ENCODE data around the gene SPAG9.
"Not testable (repeated sequence)": the region's sequence is repeated elsewhere in the genome, so short reads cannot be mapped to it uniquely, and the experiment has no call there.

SPAG9 gene

DNA sequence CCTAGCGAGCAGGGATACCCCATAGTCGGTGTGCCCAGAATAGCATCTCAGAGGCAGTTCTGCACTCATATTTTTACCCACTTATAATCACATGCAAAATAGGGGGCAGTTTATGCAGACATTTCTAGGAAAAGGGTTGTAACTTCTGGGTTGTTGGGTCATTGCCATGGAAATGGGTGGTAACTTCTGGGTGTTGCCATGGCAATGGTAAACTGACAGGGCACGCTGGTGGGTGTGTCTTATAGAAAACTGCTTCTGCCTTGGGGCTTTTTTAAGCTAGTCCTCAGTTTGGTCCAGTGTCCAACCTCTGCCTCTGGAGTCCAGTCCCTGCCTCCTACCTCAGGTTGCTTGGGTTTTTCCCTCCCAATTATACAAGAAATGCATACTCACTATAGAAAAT is 7.4 kb upstream of the SPAG9 start:
- DNase-seq: no peak

DNA sequence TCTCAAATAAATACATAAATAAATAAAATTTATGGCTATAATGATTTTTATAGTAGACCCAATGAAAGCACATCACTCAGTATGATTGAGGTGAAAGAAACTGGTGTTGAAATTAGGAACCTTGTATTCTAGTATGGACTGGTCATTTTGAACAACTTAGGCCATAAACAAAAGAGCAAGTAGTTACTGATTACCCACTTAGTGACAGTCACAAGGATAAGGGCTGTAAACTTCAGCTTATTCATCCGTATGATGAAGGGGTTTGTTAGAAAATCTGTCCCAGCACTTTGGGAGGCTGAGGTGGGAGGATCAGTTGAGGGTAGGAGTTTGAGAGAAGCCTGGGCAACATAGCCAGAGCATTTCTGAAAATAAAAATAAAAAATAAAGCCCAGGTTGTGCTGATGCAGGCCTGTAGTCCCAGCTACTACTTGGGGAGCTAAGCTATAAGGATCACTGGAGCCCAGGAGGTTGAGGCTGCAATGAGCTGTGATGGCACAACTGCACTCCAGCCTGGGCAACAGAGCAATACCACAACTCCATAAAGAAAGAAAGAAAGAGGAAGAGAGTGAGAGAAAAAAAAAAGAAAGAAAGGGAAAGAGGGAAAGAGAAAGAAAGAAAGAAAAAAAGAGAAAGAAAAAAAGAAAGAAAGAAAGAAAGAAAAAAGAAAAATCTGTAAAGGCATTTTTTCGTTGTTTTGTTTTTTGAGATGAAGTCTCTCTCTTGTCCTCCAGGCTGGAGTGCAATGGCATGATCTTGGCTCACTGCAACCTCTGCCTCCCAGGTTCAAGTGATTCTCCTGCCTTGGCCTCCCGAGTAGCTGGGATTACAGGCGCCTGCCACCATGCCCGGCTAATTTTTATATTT is 4.2 kb upstream of the SPAG9 start:
- DNase-seq: no peak

DNA sequence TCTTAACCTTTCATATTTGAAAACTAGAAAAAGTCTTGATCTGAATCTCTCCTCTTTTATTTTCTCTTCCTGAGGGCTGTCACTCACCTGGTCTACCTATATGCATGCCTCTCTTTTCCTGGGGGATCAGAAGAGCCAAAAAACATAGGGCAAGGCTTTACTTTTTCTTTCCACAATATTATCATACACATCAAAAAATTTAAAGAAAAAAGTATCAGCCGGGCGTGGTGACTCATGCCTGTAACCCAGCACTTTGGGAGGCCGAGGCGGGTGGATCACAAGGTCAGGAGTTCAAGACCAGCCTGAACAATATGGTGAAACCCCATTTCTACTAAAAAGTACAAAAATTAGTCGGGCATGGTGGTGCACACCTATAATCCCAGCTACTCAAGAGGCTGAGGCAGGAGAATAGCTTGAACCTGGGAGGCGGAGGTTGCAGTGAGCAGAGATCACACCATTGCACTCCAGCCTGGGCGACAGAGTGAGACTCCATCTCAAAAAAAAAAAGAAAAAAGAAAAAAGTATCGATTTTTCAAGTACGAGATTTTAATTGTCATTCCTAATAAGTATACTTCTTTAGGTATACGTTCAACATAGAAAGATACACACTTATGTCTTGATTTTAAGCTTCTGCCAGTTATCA is 1.9 kb upstream of the SPAG9 start:
- not testable (repeated sequence) for DNase-seq

DNA sequence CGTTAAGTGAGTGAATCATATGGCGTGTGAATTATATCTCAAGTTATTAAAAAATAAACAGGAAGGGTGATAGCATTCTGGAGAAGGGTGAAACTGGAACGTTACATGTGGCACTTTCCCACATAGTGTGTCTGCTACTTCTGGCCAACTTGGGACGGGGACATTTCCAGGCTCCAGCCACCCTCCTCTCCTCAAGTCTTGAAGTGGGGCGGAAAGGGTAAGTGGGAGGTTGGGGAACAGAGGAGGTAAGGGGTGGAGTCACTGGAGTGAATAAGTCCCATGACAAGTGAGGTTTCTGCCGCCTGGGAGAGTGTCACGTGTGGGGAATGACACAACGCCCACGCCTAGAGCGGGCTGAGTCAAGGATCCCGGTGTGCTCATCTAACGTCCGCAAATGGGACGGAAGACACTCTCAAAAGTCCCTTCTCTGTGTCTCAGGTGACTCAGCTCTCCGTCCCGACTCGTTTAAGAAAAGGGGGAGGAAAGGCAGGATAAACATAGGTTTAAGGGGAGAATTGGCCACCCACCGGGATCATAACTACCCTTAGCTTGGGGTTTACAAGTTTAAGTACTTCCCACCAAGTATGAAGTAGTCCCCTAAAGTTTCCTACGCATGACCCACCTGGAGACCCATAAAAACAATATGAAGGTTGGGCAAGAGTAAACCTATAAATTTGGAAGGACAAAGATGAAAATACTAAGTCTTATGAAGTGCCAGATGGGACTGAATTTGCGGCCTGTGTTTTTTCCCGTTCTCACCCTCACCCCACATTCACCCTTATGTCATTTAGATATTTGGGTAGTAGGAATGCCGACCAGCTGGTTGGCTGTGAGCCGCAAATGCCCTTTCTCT is 1.2 kb upstream of the SPAG9 start:
- peak in 3 of 4 experiments; percentile 8 to 68 (median 67) for DNase-seq

DNA sequence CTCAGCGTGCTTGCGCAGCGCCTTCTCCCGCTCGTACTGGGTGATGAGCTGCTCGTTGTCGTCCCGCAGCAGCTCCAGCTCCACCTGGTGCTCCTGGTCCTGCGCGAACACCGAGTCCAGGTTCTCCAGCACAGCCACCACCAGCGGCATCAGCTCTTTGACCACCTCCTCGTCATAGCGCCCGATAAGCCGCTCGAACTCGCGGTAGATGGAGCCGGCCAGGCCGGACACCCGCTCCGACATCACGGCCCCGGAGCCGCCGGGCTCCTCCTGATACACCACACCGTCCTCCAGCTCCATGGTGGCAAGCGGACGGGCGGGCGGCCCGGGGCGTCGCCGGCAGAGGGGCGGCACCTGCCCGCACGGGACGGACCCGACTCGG is 320 bp downstream of the SPAG9 start:
- peak in 3 of 4 experiments; percentile 37 to 39 (median 37) for DNase-seq

DNA sequence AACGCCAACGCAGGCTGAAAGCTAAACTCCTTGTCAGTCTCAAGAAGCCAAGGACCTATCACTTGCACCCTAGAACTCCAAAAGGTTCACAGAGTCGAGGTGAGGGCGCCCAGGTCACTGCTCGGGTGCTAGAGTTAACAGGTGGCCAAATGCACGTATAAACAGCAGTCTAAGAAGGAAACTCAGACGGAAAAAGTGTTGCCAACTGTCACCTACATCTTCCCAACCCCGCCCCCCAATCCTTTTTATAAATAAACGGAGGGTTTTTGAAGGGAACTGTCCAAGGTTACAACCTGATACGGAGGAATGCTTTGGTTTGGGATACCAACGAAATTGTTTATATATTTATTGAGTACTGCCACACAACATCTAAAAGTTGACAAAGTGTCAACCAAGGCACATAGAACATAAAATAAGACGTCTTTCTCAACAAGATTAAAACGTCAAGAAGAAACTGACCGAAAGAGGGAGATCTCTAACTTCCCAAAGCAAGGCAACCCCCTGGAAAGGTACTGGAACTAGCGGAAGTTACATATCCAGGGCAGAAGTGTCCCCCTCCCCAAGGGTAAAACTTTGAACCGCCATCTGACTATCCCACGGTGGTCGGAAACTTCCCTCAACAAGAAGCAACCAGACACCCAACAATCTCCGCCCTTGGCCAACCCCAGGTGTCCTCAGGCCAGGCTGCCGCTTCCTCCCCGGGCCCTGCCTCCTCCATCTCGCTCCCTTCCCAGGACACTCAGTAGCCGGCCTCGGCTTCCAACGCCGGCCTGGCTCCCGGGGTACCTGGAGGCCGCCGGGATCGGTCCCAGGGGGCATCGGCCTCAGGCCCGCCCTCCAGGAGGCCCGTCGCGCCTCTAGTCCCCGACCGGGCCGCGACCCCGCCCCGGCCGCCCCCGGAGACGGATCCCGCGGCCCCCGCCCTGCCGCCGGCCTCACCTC is 982 bp downstream of the SPAG9 start:
- no peak for DNase-seq

DNA sequence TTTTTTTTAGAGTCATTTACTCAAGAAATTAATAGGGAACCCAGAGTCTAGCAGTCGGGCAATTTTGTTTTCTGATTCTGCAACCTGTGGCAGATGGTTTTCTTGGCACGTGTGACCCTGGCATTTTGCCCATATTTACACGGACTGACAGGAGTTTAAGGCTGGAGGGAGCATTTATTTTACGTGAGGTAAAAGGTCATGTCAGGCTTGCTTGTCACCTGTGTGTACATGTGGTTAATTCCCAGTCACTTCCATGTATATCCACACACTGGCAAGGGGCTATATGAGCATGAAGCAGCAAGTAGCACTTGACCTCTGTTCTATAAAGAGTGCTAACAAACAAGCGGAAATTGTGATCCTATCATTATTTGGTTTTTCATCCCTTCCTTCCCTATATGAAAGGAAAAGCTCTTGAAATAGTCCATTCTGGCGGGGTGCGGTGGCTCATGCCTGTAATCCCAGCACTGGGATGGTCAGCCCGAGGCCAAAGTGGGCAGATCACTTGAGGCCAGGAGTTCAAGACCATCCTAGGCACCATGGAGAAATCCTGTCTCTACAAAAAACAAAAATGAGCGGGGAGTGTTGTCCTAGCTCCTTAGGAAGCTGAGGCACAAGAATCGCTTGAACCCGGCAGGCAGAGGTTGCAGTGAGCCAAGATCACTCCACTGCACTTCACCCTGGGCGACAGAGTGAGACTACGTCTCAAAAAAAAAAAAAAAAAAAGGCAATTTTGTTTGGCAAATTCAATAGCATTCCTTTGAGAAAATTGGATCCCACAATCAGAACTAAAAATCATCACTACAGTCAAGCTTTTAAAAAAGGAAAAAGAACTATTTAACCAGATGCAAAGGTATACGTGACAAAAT is 2.1 kb downstream of the SPAG9 start:
- DNase-seq: no peak

DNA sequence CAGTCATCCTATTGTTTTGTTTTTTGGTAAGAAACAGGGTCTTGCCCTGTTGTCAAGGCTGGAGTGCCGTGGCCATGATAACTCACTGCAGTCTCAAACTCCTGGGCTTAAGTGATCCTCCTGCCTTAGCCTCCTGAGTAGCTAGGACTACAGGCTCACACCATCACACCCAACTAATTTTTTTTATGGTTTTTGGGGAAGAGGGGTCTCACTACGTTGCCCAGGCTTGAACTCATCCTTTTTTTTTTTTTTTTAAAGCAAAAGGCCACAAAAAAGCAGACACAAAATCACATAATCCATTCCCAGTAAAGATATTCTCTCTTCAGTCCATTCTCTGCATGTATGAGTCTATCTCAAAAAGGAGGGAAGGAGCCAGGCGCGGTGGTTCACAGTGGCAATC is 5.5 kb downstream of the SPAG9 start:
- DNase-seq: no peak

DNA sequence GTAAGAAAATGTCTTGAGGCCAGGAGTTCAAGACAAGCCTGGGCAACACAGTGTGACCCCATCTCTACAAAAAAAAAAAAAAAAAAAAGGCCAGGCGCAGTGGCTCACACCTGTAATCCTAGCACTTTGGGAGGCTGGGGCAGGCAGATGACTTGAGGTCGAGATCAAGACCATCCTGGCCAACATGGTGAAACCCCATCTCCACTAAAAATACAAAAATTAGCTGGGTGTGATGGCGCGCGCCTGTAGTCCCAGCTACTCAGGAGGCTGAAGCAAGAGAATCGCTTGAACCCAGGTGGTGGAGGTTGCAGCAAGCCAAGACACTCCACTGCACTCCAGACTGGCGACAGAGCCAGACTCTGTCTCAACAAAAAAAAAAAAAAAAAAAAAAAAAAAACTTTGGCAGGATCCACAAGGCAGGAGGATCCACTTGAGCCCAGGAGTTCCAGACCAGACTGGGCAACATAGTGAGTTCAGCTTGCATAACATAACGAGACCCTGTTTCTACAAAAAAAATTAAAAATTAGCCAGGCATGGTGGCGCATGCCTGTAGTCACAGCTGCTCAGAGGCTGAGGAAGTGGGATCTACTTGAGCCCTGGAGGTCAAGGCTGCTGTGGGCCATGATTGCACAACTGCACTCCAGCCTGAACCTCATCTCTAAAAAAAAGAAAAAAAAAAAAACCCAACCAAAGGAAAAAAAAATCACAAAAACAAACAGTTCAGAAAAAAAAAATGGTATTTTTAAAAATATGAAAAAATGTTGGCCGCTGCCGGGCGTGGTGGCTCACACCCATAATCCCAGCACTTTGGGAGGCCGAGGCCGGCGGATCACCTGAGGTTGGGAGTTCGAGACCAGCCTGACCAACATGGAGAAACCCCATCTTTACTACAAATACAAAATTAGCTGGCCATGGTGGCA is 8.1 kb downstream of the SPAG9 start:
- not testable (repeated sequence) for DNase-seq

DNA sequence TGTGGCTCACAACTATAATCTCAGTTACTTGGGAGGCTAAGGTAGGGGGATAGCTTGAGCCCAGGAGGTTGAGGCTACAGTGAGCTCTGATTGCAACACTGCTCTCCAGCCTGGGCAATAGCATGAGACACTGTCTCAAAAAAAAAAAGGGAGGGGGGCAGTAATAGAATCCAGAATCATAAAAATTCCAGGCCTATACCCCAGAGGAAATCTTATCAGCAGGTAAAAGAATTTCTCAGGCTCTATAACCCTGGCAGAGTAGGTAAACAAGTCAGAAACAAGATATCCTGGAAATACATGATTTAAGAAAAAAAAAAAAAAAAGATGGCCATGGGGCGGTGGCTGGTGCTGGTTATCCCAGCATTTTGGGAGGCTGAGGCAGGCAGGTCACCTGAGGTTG is 12.9 kb downstream of the SPAG9 start:
- no peak for DNase-seq

DNA sequence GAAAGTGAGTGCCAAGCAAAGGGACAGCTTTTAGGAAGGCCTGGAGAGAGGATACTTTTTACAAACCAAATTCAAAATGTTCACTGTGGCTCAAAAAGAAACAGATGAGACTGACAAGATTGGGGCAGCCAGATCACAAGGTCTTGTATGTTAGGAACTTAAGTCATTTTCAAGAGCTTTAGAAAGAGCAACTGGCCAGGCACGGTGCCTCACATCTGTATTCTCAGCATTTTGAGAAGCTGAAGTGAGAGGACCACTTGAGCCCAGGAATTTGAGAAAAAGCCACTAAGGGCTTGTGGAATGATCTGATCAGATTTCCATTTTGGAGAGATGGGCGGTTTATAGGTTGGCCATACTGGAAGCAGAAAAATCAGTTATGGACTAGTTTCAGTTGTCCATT is 17.2 kb downstream of the SPAG9 start:
- no peak for DNase-seq

DNA sequence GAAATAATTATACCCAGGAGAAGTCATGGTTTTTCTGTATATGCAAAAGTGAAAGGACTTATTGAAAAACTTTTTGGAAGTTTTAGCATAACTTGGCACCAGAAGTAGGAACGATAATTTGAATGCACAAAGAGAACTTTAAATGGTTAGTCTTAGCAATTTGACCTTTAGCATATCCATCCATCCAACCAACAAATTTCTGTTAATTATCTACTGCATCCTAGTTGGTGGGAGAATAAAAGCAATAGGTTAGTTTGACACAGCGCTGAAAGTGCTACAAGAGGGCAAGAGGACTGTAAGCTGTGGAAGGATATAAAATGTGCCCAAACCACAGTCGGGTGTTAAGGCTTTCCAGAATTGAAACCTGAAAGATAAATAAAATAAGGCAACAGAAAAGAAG is 17.6 kb downstream of the SPAG9 start:
- DNase-seq: no peak

DNA sequence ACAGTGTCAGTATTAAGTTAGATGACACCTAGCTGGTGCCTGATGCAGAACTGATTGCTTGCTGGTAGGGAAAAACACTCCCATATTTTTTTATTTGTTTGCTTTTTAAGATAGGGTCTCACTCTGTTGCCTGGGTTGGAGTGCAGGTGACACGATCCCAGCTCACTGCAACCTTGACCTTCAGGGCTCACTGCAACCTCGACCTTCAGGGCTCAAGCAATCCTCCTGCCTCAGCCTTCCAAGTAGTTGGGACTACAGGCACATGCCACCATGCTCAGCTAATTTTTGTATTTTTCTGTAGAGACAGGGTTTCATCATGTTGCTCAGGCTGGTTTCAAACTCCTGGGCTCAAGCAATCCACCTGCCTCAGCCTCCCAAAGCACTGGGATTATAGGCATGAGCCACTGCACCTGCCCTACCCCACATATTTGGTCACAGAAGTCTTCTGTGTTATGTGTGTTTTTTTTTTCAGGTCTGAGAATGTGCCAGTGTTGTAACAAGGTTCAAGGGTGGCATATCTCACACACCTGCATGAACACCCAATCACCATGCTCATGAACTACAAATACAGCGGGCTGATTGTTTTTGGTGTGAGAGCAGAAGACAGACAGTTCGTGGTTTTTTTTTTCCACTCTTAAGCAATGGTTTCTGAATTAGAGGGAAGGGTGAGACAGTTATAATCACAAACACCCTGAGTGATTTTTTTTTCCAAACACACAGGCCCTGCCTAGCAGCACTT is 22.8 kb downstream of the SPAG9 start:
- no peak for DNase-seq

DNA sequence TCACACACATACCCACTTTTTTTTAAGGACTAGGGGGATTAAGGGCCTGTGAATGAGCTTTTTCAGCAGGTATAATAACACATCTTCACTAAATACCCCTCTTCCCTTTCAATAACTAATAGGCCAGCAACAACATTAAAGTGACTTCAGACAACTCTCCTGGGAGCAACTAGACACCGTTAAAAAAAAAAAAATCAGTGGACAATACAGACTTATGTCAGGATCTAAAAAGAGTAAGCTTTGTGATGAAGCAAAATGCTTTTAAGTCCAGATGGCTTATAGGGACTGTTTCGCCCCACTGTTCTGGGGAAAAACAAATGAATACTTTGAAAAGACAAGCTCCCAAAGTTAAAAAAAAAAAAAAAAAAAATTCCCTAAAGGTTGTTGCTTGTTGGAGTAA is 29.0 kb downstream of the SPAG9 start:
- no peak for DNase-seq

DNA sequence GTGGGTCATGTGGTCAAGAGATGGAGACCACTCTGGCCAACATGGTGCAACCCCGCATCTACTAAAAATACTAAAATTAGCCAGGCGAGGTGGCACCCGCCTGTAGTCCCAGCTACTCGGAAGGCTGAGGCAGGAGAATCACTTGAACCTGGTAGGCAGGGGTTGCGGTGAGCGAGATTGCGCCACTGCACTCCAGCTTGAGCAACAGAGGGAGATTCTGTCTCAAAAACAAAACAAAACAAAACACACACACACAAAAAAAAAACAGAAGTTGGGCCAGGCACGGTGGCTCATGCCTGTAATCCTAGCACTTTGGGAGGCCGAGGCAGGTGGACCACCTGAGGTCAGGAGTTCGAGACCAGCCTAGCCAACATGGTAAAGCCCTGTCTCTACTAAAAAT is 31.8 kb downstream of the SPAG9 start:
- not testable (repeated sequence) for DNase-seq

DNA sequence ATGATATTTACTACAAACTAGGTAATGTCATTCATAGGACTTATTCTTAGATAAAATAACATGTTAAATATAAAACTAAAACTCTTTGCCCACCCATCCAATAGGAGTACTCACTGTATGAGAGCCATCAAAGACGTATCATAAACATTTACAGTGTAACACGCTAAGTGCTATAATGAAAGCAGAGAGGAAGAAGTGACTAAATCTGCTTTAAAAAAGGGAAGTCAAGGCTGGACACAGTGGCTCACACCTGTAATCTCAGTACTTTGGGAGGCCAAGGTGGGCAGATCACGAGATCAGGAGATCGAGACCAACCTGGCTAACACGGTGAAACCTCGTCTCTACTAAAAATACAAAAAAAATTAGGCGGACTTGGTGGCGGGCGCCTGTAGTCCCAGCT is 32.4 kb downstream of the SPAG9 start:
- no peak for DNase-seq

DNA sequence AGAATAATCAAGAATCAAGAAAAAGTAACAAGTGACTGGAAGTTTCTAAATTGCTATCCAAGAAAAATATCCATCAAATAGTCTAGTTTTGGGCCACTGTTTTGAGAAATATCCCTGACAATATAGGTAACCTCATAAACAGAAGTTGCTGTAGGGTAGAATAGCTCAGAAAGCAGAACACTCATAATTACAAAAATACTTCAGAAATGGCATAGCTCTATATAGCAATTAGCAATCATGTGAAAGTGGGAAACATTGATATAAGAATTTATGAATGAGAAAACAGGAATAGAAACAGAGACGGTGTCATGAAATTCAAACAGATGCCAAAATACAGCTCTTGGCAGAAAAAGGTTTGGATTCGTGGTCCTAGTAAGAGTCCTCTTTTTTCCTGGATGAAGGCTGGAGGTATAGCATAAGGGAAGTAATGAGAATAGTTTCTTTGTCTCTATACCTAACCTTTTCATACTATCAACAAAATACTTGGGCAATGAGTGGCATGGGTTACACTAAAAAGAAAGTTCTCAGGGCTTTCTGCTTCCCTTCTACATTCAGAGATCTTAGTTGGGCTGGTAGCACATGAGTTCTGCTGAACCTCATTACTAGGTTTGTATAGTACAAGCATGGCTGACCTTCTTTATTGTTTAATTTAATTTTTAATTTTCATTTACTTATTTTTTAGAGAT is 33.5 kb downstream of the SPAG9 start:
- no peak for DNase-seq

DNA sequence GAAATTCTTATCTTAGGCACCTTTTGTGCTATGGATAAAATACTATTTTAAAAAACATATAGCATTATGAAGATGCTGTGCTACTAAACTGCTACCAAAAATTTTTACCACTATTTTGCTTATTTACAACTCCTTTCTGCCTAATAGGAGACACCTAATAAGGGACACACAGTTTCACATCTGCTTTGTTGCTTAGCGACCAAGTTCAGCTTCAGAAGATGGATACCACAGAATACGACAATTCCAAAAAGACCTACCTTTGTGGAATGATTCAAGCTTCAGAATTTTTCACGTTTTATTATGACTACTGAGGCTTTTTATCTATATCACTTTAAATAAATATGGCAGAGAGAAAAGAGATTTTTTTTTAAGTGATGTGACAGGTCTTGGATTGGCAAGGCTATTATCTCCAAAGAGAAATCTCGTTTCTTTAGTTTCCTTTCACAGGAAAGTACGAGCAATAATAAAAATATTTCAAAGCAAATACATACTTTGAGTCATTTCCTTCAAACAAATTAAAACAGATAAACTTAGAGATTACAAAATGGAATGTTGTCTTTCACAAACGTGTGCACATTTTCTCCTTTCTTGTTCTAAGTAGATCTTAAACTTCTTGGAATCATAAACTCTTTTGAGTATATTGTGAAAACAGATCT is 35.4 kb downstream of the SPAG9 start:
- DNase-seq: no peak
